IPS DF 19.7 (cell line): ENCODE data around the gene CDKN2C.
A peak's percentile ranks its signal among the peaks of the same experiment; 100 is the strongest.
"Not testable (repeated sequence)": the region's sequence is repeated elsewhere in the genome, so short reads cannot be mapped to it uniquely, and the experiment has no call there.

Source experiments
- DNase-seq: peaks from one replicate; pipeline ENCODE4 v3.0.0-alpha.2; 2013; ENCODE audit warnings: low read depth, low spot score

CDKN2C gene

DNA sequence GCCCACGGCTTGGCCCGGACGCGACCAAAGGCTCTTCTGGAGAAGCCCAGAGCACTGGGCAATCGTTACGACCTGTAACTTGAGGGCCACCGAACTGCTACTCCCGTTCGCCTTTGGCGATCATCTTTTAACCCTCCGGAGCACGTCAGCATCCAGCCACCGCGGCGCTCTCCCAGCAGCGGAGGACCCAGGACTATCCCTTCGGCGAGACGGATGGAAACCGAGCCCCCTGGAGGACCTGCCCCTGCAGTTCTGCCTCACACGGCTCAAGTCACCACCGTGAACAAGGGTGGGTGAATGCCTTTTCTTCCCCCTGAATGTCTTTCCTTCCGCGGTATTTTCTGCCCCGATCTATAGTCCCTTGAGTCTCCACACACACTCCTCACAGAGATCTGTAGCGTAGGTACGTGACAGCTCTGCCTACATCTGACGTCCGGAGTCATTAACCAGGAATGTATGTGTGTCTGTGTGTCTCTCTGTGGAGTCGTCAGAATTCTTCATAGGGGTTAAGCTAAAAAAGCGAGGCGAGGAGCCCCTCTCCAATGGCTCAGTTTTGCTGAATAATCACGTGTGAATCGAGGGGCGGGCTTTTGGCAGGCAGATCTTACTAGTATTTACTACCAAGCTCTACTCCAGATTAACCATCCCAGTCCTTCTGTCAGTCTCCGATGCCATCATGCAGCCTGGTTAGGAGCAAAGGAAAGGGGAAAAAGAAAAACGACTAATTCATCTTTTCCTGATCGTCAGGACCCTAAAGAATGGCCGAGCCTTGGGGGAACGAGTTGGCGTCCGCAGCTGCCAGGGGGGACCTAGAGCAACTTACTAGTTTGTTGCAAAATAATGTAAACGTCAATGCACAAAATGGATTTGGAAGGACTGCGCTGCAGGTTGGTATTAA lies at the start of gene CDKN2C:
Gene CDKN2C, plus strand, starts transcription at position 635 of the 898 bp plus-strand sequence. Its CDS starts 124 bp downstream, at position 759.
- DNase-seq = no peak

GRCh38 chr1:50920409-50920808 lies 49.6 kb upstream of the CDKN2C start:
- no peak for DNase-seq

DNA sequence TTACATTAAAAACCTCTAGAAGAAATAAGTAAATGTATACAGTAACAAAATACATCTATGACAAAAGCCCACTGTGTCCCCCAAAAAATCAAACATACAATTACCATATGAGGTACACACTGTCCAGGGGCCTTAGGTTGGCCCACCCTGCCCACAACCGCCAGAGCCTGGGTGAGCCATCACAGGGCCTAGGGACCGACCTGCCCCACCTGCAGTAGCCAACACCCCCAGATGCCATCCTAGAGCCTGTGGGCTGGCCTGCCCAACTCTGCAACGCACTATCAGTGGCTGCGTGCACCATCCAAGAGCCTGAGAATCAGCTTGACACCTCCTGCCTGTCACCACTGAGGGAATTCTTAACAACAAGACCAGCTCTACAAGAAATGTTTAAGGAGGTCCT lies 49.0 kb upstream of the CDKN2C start:
- DNase-seq = no peak

DNA sequence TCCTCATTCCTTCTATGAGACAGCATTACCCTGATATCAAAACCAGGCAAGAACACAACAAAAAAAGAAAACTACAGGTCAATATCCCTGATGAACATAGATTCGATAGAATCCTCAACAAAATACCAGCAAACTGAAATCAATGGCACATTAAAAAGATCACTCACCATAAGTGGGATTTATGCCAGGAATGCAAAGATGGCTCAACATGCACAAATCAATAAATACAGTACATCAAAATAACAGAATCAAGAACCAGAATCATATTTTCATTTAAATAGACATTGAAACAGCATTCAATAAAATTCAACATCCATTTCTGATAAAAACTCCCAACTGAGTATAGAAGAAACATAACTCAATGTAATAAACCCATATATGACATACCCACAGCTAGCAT lies 46.5 kb upstream of the CDKN2C start:
- no peak for DNase-seq

DNA sequence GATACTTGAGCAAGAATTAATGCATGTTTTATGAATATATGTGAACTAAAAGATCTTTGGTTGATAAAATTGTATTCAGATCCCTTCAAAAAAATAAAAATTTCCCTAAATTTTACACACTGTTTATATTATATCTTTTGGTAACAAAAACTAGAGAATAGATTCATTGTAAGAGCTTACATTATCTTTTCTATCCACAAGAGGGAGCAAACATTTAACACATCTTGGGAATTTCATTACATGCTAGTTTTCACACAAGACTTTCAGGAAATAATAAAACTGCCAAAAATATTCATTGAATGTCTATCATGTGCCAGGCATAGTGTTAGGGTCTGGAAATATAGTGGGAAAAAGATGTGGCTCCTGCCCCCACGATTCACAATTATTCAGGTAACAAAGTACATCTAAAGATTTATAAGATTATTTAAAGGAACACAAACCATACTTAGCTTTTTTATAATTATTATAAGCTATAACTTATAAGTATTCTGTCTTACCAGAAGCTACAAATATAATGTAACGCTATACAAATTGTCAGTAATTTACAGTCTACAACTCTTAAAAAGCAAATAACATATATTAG lies 40.6 kb upstream of the CDKN2C start:
- DNase-seq = no peak

- DNase-seq = no peak
Measured at GRCh38 chr1:50930193-50930592, 39.9 kb upstream of the CDKN2C start.

DNA sequence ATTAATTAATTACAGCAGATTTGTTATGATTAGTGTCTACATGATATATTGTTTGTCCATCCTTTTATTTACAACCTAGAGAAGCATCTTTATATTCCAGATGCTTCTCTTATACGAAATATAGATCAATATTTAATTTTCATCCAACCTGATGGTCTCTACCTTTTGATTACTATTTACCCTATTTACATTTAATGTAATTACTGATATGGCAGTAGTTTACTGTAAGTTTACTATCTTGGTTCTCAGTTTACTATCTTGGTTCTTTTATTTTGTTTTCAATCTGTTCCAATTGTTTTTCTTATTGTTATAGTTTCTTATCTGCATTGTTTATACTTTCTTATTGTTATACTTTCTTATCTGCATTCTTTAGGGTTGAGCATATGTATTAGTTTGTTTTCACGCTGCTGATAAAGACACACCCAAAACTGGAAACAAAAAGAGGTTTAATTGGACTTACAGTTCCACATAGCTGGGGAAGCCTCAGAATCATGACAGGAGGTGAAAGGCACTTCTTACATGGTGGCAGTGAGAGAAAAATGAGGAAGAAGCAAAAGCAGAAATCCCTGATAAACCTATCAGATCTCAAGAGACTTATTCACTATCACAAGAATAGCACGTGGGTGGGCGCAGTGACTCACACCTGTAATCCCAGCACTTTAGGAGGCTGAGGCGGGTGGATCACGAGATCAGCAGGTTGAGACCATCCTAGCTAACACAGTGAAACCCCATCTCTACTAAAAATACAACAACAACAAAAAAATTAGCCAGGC lies 38.9 kb upstream of the CDKN2C start:
- DNase-seq = no peak

DNA sequence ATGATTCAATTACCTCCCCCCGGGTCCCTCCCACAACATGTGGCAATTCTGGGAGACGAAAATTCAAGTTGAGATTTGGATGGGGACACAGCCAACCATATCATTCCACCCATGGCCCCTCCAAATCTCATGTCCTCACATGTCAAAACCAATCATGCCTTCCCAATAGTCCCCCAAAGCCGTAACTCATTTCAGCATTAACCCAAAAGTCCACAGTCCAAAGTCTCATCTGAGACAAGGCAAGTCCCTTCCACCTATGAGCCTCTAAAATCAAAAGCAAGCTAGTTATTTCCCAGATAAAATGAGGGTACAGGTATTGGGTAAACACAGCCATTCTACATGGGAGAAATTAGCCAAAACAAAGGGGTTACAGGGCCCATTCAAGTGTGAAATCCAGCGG lies 38.0 kb upstream of the CDKN2C start:
- DNase-seq = not testable (repeated sequence)

GRCh38 chr1:50933770-50934169 lies 36.3 kb upstream of the CDKN2C start:
- not testable (repeated sequence) for DNase-seq

- no peak for DNase-seq
Measured at GRCh38 chr1:50934838-50935237, 35.2 kb upstream of the CDKN2C start.

- not testable (repeated sequence) for DNase-seq
Measured at GRCh38 chr1:50935276-50935675, 34.8 kb upstream of the CDKN2C start.

GRCh38 chr1:50936321-50936720 lies 33.7 kb upstream of the CDKN2C start:
- DNase-seq = no peak

DNA sequence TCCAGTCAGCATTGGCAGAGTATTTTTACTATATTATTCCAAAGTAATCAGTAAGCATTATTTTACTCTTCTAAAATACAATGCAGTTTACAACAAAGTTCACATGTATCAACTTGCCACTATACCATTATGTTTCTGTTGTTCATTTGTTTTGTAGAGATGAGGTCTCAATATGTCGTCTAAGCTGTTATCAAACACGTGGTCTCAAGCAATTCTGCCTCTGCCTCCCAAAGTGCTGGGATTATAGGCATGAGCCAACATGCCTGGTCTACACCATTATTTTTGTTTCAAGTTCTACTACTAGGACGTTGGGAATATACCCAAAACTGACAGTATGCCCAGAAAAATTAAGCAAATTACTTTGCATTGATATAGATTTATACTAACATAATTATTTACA lies 29.8 kb upstream of the CDKN2C start:
- no peak for DNase-seq

DNA sequence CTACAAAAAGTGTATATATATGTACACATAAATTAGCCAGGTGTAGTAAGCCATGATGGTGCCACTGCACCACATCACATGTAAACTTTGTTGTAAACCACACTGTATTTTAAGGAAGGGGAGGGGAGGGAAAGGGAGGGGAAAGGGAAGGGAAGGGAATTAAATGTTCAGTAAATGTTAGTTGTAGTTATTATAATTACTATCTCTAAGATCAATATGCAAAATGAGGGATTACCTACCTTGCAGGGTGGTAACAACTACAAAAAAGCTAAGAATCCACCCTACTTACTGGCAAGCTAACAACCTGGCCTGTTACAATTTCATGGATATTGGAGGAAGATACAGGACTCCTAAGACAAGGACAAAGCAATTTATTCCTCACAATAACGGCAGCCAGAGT lies 27.7 kb upstream of the CDKN2C start:
- no peak for DNase-seq

DNA sequence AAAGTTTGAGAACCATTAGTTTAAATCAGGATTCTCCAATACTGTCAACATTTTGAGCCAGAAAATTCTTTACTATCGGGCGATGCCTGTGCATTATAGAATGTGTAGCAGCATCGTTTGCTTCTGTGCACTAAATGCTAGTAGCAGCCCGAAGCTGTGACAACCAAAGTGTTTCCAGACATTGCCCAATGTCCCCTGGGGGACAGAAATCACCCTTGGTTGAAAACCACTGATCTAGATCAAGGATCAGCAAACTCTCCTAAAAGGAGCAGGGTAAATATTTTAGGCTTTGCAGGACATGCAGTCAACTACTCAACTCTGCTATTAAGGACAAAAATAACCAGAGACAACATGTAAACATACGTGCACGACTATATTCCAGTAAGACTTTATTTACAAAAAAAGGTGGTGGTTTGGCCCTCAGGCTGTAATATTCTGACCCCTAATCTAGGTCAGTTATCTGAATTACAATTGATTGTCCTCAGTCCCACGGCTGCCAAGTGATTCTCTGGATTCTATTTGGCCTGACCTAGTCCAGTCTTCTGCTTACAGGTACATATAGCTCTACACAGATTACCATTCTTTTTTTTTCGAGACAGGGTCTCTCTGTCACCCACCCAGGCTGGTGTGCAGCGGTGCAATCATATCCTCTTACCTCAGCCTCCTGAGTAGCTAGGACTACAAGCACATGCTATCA lies 20.6 kb upstream of the CDKN2C start:
- no peak for DNase-seq

DNA sequence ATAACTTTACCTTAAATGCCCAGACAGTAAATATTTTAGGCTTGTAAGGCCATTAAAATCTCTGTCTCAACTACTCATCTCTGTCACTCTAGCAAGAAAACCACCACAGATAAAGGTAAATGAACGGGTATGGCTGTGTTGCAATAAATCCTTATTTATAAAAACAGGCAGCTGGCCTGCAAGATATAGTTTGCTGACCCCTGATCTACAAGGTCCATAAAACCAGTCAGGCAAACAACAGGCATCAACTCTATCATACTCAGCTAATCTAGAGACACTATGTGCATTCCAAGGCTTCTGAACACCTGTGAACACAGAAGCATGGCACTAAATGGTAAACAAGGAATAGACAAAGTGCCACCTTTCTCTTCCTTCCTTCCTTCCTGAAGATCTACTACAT lies 19.6 kb upstream of the CDKN2C start:
- no peak for DNase-seq

DNA sequence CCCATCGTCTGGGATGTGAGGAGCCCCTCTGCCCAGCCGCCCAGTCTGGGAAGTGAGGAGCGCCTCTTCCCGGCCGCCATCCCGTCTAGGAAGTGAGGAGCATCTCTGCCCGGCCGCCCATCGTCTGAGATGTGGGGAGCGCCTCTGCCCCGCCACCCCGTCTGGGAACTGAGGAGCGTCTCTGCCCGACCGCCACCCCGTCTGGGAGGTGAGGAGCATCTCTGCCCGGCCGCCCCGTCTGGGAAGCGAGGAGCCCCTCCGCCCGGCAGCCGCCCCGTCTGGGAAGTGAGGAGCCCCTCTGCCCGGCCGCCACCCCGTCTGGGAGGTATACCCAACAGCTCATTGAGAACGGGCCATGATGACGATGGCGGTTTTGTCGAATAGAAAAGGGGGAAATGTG lies 17.5 kb upstream of the CDKN2C start:
- not testable (repeated sequence) for DNase-seq

DNA sequence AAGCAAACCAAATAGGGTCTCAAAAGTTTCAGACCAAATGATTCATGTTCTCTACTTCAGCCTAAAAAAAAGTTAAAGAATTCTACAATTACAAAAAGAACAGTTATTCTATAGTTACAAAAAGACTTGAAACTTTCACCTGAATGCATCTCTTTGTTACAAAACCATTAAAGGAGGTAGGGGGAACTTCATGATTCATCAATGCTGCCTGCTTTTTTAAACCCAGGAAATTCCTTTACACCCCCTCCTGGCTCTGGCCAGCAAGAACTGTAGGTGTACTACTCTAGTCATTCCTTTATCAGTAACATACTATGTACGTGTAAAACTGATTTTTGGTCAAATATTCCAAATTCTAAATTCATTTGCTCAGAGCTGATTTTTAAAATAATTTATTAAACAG lies 14.9 kb upstream of the CDKN2C start:
- no peak for DNase-seq

DNA sequence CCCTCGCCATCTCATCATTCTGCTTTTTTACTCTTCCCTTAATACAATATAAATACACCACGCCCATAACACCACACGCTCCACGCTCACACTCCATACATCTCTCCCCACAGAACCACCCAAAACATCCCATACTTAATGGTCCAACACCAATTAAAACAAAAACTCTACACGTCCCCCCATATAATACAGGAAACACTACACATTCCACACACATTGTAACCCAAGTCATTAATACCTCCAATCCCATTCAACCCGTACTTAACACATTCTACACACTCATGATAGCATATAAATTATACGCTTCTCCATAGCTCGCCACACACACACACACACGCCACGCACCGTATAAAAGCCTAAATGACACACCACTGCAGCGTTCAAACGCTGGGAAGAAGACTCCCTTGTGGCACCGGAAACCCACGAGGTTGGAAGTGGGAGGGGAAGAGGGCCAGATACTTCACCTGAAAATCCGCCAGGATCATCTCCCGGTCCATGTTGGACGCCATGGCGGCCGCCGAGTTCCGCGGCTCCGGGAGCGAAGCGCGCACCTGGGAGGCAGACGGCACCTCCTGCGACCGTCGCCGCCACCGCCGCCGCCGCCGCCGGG lies 10.6 kb upstream of the CDKN2C start:
- no peak for DNase-seq

DNA sequence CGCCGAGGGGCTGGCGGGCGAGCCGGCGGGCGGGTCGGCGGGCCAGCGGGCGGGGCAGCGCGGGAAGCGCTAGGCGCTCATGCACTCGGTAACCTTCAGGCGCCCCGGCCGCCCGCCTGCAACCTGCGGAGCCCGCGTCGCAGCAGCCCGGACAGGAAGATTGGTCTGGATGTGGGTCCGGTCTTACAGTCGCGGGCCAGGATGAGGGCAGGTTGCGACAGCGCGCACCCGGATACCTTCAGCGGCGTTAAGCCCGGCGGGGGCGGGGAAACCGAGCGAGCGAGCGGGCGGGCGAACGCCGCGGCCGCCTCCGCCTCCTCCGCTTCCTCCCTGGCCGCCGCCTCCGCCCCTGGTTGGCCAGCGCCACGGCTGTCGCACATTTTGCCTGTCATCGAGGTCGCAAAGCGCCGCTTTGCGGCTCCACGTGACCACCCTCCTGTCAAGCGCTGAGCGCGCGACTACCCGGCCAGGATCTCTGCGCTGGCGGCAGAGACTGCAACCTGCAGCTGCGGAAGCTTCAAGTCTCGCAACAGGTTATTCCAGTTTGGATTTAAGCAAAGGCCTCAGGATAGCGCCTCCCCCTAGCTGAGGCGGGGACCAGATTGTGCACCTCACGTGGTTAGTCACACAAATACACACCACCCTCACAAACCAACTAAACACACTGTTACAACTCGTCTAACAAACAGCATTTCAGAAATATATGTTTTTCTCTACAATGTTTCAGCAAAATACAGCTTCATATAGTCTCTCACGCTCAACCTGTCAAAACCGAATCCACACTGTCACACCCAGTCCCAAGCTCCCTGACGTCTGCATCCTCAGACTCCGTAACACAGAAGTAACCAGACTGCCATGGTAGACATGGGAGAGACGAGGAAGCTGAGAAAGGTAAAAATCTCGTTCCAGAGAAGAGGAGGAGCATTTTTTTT lies 9.9 kb upstream of the CDKN2C start, which contains the start of gene FAF1:
Gene FAF1, minus strand, starts transcription at position 355 of the 932 bp plus-strand sequence. CDS start 456 bp downstream, outside the sequence.
- peak; percentile 96 for DNase-seq
